Endothelial cell of umbilical vein (primary cell): ENCODE measurements around the gene HES7. TPM values are rescaled to one million over a fixed set of nuclear protein-coding genes. Genes with fewer than 3 reads are reported as not detected.
A peak's percentile ranks its signal among the peaks of the same experiment; 100 is the strongest.

Experiments used
- BruUV-seq: library from RNA; stranded (reverse); fragments of 400-500 nt; replicated peaks from 2 replicates; lab custom pipeline; 2021; lab: Mats Ljungman, UMichigan
- CTCF ChIA-PET: fragments of 300-600, 350-600 bp; sonication (Branson Sonifier 250); formaldehyde crosslinking; loops from one replicate; lab custom pipeline; 2021; ENCODE audit warnings: antibody characterized with exemption, inconsistent platforms; lab: Charles Lee
- POLR2A ChIA-PET: fragments of 300-600, 350-600 bp; sonication (Branson Sonifier 250); formaldehyde crosslinking; loops from one replicate; lab custom pipeline; 2021; ENCODE audit warnings: antibody characterized with exemption, inconsistent platforms; lab: Charles Lee
- DNase-seq: peaks from one replicate; pipeline ENCODE4 v3.0.0-alpha.2; 2011; ENCODE audit warnings: low read depth, low spot score
- FAIRE-seq: peaks from 2 replicates; lab custom pipeline; 2011; peaks lifted over from hg19 to GRCh38; lab: Jason Lieb, UNC
- H2AFZ ChIP-seq: 2 replicates; pipeline ENCODE4 v1.6.0; 2012; ENCODE audit warnings: low read depth, low read length, control low read depth, inconsistent platforms
- H3K27ac ChIP-seq: 2 replicates; pipeline ENCODE4 v1.5.1; 2011; ENCODE audit warnings: low read depth, mild to moderate bottlenecking, control low read depth, low read length, moderate library complexity; ENCODE audit not compliant: insufficient read depth
- H3K27me3 ChIP-seq, 2 experiments: 2 replicates each; pipeline versions ENCODE4 v1.6.0 to v1.6.1; 2011; ENCODE audit warnings: low read length in 2 of 2, mixed read lengths in 1 of 2; ENCODE audit not compliant: control insufficient read depth in 2 of 2, insufficient read depth in 2 of 2
- H3K36me3 ChIP-seq, 2 experiments: 2 replicates in 1 of 2; 3 replicates in 1 of 2; pipeline ENCODE4 v1.5.1; 2011; ENCODE audit warnings: low read length in 2 of 2, mild to moderate bottlenecking in 1 of 2, moderate library complexity in 1 of 2; ENCODE audit not compliant: control insufficient read depth in 2 of 2, insufficient read depth in 2 of 2; ENCODE audit errors: extremely low read depth in 1 of 2
- H3K4me1 ChIP-seq: 3 replicates; pipeline ENCODE4 v1.5.1; 2011; ENCODE audit warnings: mild to moderate bottlenecking, low read length; ENCODE audit not compliant: control insufficient read depth, insufficient read depth; ENCODE audit errors: extremely low read depth
- H3K4me2 ChIP-seq: 2 replicates; pipeline ENCODE4 v1.6.1; 2011; ENCODE audit warnings: low read length, control low read depth, mixed read lengths; ENCODE audit not compliant: insufficient read depth
- H3K4me3 ChIP-seq, 3 experiments: fragments of 200-600 bp in 1 of 3; sonication (generic), shearing (Covaris generic) in 1 of 3; replicated peaks in 1 of 3; 2 replicates each; pipeline ENCODE4 v1.5.1; 2011 to 2016; ENCODE audit warnings: control low read depth in 3 of 3, low read length in 3 of 3, mild to moderate bottlenecking in 2 of 3, inconsistent platforms in 1 of 3, low read depth in 1 of 3, moderate library complexity in 1 of 3; ENCODE audit not compliant: insufficient read depth in 1 of 3
- H3K79me2 ChIP-seq: 2 replicates; pipeline ENCODE4 v1.6.0; 2012; ENCODE audit warnings: low read length, inconsistent platforms; ENCODE audit not compliant: control insufficient read depth, insufficient read depth
- H3K9ac ChIP-seq: replicated peaks from 2 replicates; pipeline ENCODE3; 2011; ENCODE audit warnings: low read length, control low read depth; ENCODE audit not compliant: insufficient read depth; ENCODE audit errors: extremely low read depth
- H3K9me1 ChIP-seq: replicated peaks from 3 replicates; pipeline ENCODE4 v1.6.0; 2011; ENCODE audit warnings: mild to moderate bottlenecking, low read length; ENCODE audit not compliant: control insufficient read depth, insufficient read depth; ENCODE audit errors: extremely low read depth
- H3K9me3 ChIP-seq: replicated peaks from 2 replicates; pipeline ENCODE4 v1.5.1; 2012; ENCODE audit warnings: low read length, inconsistent platforms; ENCODE audit not compliant: control insufficient read depth, insufficient read depth
- H4K20me1 ChIP-seq: replicated peaks from 2 replicates; pipeline ENCODE3; 2011; ENCODE audit warnings: mild to moderate bottlenecking, low read length; ENCODE audit not compliant: control insufficient read depth, insufficient read depth; ENCODE audit errors: extremely low read depth
- EZH2 ChIP-seq: IDR thresholded peaks from 2 replicates; pipeline ENCODE4 v1.6.1; 2012; ENCODE audit warnings: borderline replicate concordance, low read depth, mild to moderate bottlenecking, moderate library complexity, low read length, inconsistent platforms; ENCODE audit not compliant: severe bottlenecking
- FOS ChIP-seq: IDR thresholded peaks from 2 replicates; pipeline ENCODE4 v1.6.1; 2011; ENCODE audit warnings: mild to moderate bottlenecking, low read length, moderate library complexity, borderline replicate concordance; ENCODE audit not compliant: insufficient read depth
- GATA2 ChIP-seq: IDR thresholded peaks from 2 replicates; pipeline ENCODE4 v1.7.0; 2011; ENCODE audit warnings: low read depth, mild to moderate bottlenecking, moderate library complexity, mixed read lengths, low read length; ENCODE audit not compliant: insufficient read length, insufficient read depth
- JUN ChIP-seq: IDR thresholded peaks from 2 replicates; pipeline ENCODE4 v1.6.1; 2011; ENCODE audit warnings: borderline replicate concordance, low read depth; ENCODE audit not compliant: insufficient read length, insufficient read depth
- MYC ChIP-seq: IDR thresholded peaks from one replicate; pipeline ENCODE4 v1.6.1; 2011; ENCODE audit warnings: mild to moderate bottlenecking, low read depth, low read length
- POLR2A ChIP-seq: IDR thresholded peaks from 2 replicates; pipeline ENCODE4 v1.6.1; 2012; ENCODE audit warnings: low read depth, mild to moderate bottlenecking, control low read depth, low read length
- POLR2AphosphoS5 ChIP-seq: IDR thresholded peaks from 2 replicates; pipeline ENCODE4 v1.6.1; 2012; ENCODE audit warnings: low read depth, mild to moderate bottlenecking, control low read depth, low read length, moderate library complexity; ENCODE audit not compliant: insufficient read depth
- dilution Hi-C: fragments of 300-500 bp; cut with MboI; formaldehyde crosslinking; loops from one replicate; pipeline ENCODE4 v1.15.0; 2019; ENCODE audit warnings: low sequenced_read_pairs; ENCODE audit not compliant: extremely low pct_ligation_motif_present
- intact Hi-C: fragments of 100-400 bp; cut with micrococcal nuclease; formaldehyde crosslinking; loops from one replicate; pipeline ENCODE4 v1.10.0; 2022
- polyA plus RNA-seq, 4 experiments: library from polyadenylated mRNA; depleted of rRNA in 3 of 4; stranded (reverse) in 3 of 4; unstranded in 1 of 4; fragments of >200 nt; gene quantifications; 2 replicates each; pipeline versions ENCODE4 v1.2.1 to v1.2.3, GENCODE V29; 2011 to 2012; ENCODE audit warnings: missing spikeins in 1 of 4
- total RNA-seq: library from RNA; stranded (reverse); gene quantifications from 2 replicates; pipeline ENCODE4 v1.2.3, GENCODE V29; 2021
- TF ChIP-seq, protein P1 (sequence below), 2 donors: IDR thresholded peaks; 1 replicate in 1 of 2; 2 replicates in 1 of 2; pipeline ENCODE4 v1.5.1; 2011; ENCODE audit warnings: low read length in 2 of 2, mild to moderate bottlenecking in 2 of 2, moderate library complexity in 2 of 2, control low read depth in 1 of 2, inconsistent platforms in 1 of 2, low read depth in 1 of 2; ENCODE audit not compliant: insufficient read depth in 1 of 2; ENCODE audit errors: extremely low read depth in 1 of 2
- TF ChIP-seq, protein P2 (sequence below): IDR thresholded peaks from 2 replicates; pipeline ENCODE4 v1.6.1; 2011; ENCODE audit not compliant: insufficient read depth, insufficient read length

The HES7 gene
- total and polyA plus RNA-seq, 2 donors (not counting 3 experiments of a cell fraction or from before 2014, with no cell fraction given) = 0.19 to 0.51 TPM

DNA sequence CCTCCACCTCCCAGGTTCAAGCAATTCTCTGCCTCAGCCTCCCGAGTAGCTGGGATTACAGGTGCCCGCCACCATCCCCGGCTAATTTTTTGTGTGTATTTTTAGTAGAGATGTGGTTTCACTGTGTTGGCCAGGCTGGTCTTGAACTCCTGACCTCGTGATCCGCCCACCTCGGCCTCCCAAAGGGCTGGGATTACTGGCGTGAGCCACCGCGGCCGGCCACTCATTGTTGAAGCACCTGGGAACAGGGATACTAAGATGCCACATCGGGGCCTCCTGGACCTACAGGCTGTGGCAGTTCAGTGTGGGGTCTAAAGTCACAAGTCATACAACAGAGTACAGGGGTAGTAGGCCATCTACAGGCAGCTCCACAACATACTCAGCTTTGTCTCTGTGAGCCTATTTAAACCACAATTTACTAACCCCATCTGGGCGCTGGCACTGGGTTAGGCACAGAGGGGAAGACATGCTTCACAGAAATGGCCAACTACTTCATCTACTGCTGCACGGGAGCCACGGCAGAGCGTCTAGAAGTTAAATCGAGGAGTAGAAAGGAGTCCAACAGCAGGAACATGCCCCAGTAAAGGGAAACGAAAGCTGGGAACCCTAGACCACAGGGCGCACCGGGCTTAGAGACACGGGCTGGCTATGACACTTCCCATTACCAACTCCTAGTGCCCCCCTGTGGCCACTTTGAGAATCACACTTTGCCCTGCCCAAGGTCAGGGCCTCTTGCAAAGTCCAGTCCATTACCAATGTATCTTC lies 34.5 kb upstream of the HES7 start:
- no peak overlapping the region for H3K9ac ChIP-seq
- no peaks in the 10 kb centered on the region for H4K20me1 ChIP-seq
- dilution Hi-C loops = no loop called here
- peak; percentile 87 for FAIRE-seq
- no peaks in the 10 kb centered on the region for H3K27me3 ChIP-seq
- BruUV-seq = no TSS peak
- H3K4me1 ChIP-seq = peaks cover 38% of the 10 kb centered on the region
- POLR2A ChIA-PET = interaction anchor here (1.0 to 3.9 kb wide), 2 partner anchors 15 to 39 kb away, joined by 3 to 33 read pairs; no protein-coding TSS in a partner anchor
- no peak for TF ChIP-seq EZH2
- TF ChIP-seq, protein P1, sequence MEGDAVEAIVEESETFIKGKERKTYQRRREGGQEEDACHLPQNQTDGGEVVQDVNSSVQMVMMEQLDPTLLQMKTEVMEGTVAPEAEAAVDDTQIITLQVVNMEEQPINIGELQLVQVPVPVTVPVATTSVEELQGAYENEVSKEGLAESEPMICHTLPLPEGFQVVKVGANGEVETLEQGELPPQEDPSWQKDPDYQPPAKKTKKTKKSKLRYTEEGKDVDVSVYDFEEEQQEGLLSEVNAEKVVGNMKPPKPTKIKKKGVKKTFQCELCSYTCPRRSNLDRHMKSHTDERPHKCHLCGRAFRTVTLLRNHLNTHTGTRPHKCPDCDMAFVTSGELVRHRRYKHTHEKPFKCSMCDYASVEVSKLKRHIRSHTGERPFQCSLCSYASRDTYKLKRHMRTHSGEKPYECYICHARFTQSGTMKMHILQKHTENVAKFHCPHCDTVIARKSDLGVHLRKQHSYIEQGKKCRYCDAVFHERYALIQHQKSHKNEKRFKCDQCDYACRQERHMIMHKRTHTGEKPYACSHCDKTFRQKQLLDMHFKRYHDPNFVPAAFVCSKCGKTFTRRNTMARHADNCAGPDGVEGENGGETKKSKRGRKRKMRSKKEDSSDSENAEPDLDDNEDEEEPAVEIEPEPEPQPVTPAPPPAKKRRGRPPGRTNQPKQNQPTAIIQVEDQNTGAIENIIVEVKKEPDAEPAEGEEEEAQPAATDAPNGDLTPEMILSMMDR (IDR thresholded peaks at IDR 0.05; ENCODE audit: extremely low read depth in 1 of 2, insufficient read depth in 1 of 2, low read depth in 1 of 2, low read length in 2 of 2) = peak; percentile 73 to 87
- TF ChIP-seq FOS = no peak
- TF ChIP-seq GATA2 = no peak
- TF ChIP-seq JUN = no peak
- TF ChIP-seq MYC = no peak
- no peak for TF ChIP-seq POLR2A
- peak; percentile 25 for TF ChIP-seq POLR2AphosphoS5
- TF ChIP-seq, protein P2, sequence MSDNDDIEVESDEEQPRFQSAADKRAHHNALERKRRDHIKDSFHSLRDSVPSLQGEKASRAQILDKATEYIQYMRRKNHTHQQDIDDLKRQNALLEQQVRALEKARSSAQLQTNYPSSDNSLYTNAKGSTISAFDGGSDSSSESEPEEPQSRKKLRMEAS = no peak
- H3K79me2 ChIP-seq = peaks cover 20% of the 10 kb centered on the region
- no peak overlapping the region for H2AFZ ChIP-seq
- no peaks in the 10 kb centered on the region for H3K9me1 ChIP-seq
- intact Hi-C loops = loop anchor here (1.0 to 2.0 kb wide), 2 partner anchors 38 to 78 kb away; no protein-coding TSS in a partner anchor
- peak; percentile 90 for DNase-seq
- H3K27ac ChIP-seq = peak overlapping the region; percentile 1
- CTCF ChIA-PET = interaction anchor here (0.6 to 6.3 kb wide), 14 partner anchors 15 to 98 kb away, joined by 3 to 72 read pairs (median 3); partner anchors contain the start of gene HES7
- H3K4me3 ChIP-seq = no peak overlapping the region
- H3K36me3 ChIP-seq = peaks cover 2 to 7% of the 10 kb centered on the region in 2 experiments
- no peak overlapping the region for H3K4me2 ChIP-seq
- H3K9me3 ChIP-seq = no peaks in the 10 kb centered on the region
